ENCODE data around the gene FABP7. TPM values are rescaled to one million over a fixed set of nuclear protein-coding genes. Genes with fewer than 3 reads are reported as not detected.

Gene FABP7
- total and polyA plus RNA-seq, 2 of the 13 experiments (the other 11 are each of a cell fraction or from before 2014, with no cell fraction given) = not detected

- TF ChIP-seq ZNF770 (CRISPR knock-in tag; IDR thresholded peaks at IDR 0.05) (no peak), ZBTB20 (CRISPR knock-in tag; IDR thresholded peaks at IDR 0.05; ENCODE audit: borderline replicate concordance, low read depth) (no peak), HOXD1 (CRISPR knock-in tag; IDR thresholded peaks at IDR 0.05) (no peak), MEF2D (CRISPR knock-in tag; IDR thresholded peaks at IDR 0.05) (no peak)
These were observed 19.2 kb upstream of the FABP7 start (continued) for GRCh38 chr6:122760330-122760729.

GRCh38 chr6:122766256-122766655 is 13.3 kb upstream of the FABP7 start:
- no peak overlapping the region for H3K4me3 ChIP-seq (replicated peaks in 1 of 3; ENCODE audit: insufficient read depth in 1 of 3, low read depth in 2 of 3, low read length in 3 of 3)
- H3K4me2 ChIP-seq (ENCODE audit: low read depth, low read length) = no peak overlapping the region
- no peak overlapping the region for H3K27ac ChIP-seq (ENCODE audit: extremely low read length, insufficient read depth, low read length)
- H3K9me3 ChIP-seq (ENCODE audit: low read length) = no peaks in the 10 kb centered on the region
- no peak for ATAC-seq
- in situ Hi-C loops (cut with HindIII; ENCODE audit: extremely low pct_ligation_motif_present, low pct_unique_long_range_greater_than_20kb) = no loop called here
- H3K4me1 ChIP-seq (ENCODE audit: insufficient read depth, low read length) = peaks cover 6% of the 10 kb centered on the region
- no peaks in the 10 kb centered on the region for H4K20me1 ChIP-seq (ENCODE audit: insufficient read depth, low read length)
- POLR2A ChIA-PET = no interaction called here
- no peak overlapping the region for H2AFZ ChIP-seq (ENCODE audit: low read length)
- CTCF ChIA-PET (ENCODE audit: low intra/inter-chr PET ratio, low total read pairs) = no interaction called here
- FAIRE-seq = no peak
- no peaks in the 10 kb centered on the region for H3K36me3 ChIP-seq (replicated peaks in 1 of 2; ENCODE audit: control insufficient read depth in 1 of 2, insufficient read depth in 2 of 2, low read length in 2 of 2)
- H3K9ac ChIP-seq (ENCODE audit: insufficient read depth, low read depth, low read length) = no peak overlapping the region
- no peaks in the 10 kb centered on the region for H3K79me2 ChIP-seq (ENCODE audit: insufficient read depth, low read length)
- no peaks in the 10 kb centered on the region for H3K27me3 ChIP-seq (ENCODE audit: control insufficient read depth in 1 of 2, insufficient read depth in 2 of 2, low read length in 2 of 2)
- intact Hi-C loops (cut with micrococcal nuclease; ENCODE audit: unreplicated experiment) = no loop called here
- DNase-seq (ENCODE audit: low spot score) = no peak
- no TSS peak for BruUV-seq (replicated peaks)
- TF ChIP-seq HOXD1 (CRISPR knock-in tag; IDR thresholded peaks at IDR 0.05) (no peak), ZNF790 (CRISPR knock-in tag; IDR thresholded peaks at IDR 0.05; ENCODE audit: borderline replicate concordance) (no peak), CEBPZ (IDR thresholded peaks at IDR 0.05; ENCODE audit: low read length) (no peak), SNRNP70 (IDR thresholded peaks at IDR 0.05; ENCODE audit: low read depth, low read length) (no peak)
